Tibial artery (tissue), 4 donors: ENCODE data around the gene ROPN1.
A peak's percentile ranks its signal among the peaks of the same experiment; 100 is the strongest.
"Not testable (repeated sequence)": the region's sequence is repeated elsewhere in the genome, so short reads cannot be mapped to it uniquely, and the experiment has no call there.

ENCODE experiments used
- DNase-seq, 2 donors: peaks; one replicate each; pipeline ENCODE4 v3.0.0-alpha.2; 2019
- H3K27ac ChIP-seq, 2 donors: fragments of 200-600 bp; sonication (generic) in 1 of 2; 1 replicate in 1 of 2; 2 replicates in 1 of 2; pipeline ENCODE4 v1.5.1; 2018 to 2019; ENCODE audit warnings: mild to moderate bottlenecking in 1 of 2
- H3K27me3 ChIP-seq, 2 donors: fragments of 200-600 bp; sonication (generic) in 1 of 2; one replicate each; pipeline versions ENCODE4 v1.5.1 to v1.6.0; 2016 to 2019
- H3K36me3 ChIP-seq, 3 donors: fragments of 200-600 bp; sonication (generic) in 2 of 3; one replicate each; pipeline ENCODE4 v1.5.1; 2016 to 2019; ENCODE audit warnings: mild to moderate bottlenecking in 2 of 3
- H3K4me1 ChIP-seq, 4 donors: fragments of 200-600 bp; sonication (generic) in 2 of 4; 1 replicate in 3 of 4; 2 replicates in 1 of 4; pipeline ENCODE4 v1.5.1; 2016 to 2019
- H3K4me3 ChIP-seq, 2 donors: fragments of 200-600 bp; sonication (generic) in 1 of 2; 1 replicate in 1 of 2; 2 replicates in 1 of 2; pipeline ENCODE4 v1.5.1; 2018 to 2019; ENCODE audit warnings: mild to moderate bottlenecking in 2 of 2
- H3K9me3 ChIP-seq, 3 donors: fragments of 200-600 bp; sonication (generic) in 1 of 3; one replicate each; pipeline ENCODE4 v1.5.1; 2016 to 2019
- CTCF ChIP-seq, 2 experiments: fragments of 200-600 bp in 1 of 2; fragments of 450-650 bp in 1 of 2; IDR thresholded peaks; one replicate each; pipeline ENCODE4 v1.5.1; 2017 to 2019; ENCODE audit warnings: antibody characterized with exemption in 2 of 2, mild to moderate bottlenecking in 1 of 2, moderate library complexity in 1 of 2
- intact Hi-C: fragments of 100-400 bp; cut with DNase I; formaldehyde crosslinking; loops from one replicate; pipeline ENCODE4 v1.15.0; 2023; ENCODE audit warnings: low total_unique reads

Gene ROPN1

GRCh38 chr3:124019291-124019690 is 27.4 kb upstream of the ROPN1 start:
- no peak for TF ChIP-seq CTCF (IDR thresholded peaks at IDR 0.05)
- H3K4me3 ChIP-seq, result no peak overlapping the region
- intact Hi-C loops, result loop anchor here (5.0 to 10.0 kb wide), 3 partner anchors 63 to 446 kb away; no protein-coding TSS in a partner anchor
- DNase-seq, result no peak
- H3K27ac ChIP-seq, result no peak overlapping the region
- no peaks in the 10 kb centered on the region for H3K36me3 ChIP-seq
- H3K9me3 ChIP-seq, result no peaks in the 10 kb centered on the region
- peaks cover 0 to 31% (median 5%) of the 10 kb centered on the region in 4 donors for H3K4me1 ChIP-seq
- H3K27me3 ChIP-seq, result no peaks in the 10 kb centered on the region

GRCh38 chr3:124017502-124017901 is 25.6 kb upstream of the ROPN1 start:
- DNase-seq, H3K27me3 ChIP-seq, H3K4me3 ChIP-seq, H3K36me3 ChIP-seq, H3K9me3 ChIP-seq: not testable (repeated sequence)
- peaks cover 0 to 36% (median 6%) of the 10 kb centered on the region in 4 donors for H3K4me1 ChIP-seq
- intact Hi-C loops, result loop anchor here (5.0 to 10.0 kb wide), 3 partner anchors 65 to 447 kb away; no protein-coding TSS in a partner anchor
- H3K27ac ChIP-seq, result peak overlapping the region in 1 of 2 donors; percentile 56

- Histone ChIP-seq H3K4me1 (peaks cover 0 to 36% (median 6%) of the 10 kb centered on the region in 4 donors), H3K27ac (peak overlapping the region; percentile 21 to 56)
- H3K36me3 ChIP-seq, H3K4me3 ChIP-seq, H3K9me3 ChIP-seq, H3K27me3 ChIP-seq: not testable (repeated sequence)
- intact Hi-C loops, result loop anchor here (5.0 to 10.0 kb wide), 3 partner anchors 66 to 448 kb away; no protein-coding TSS in a partner anchor
- DNase-seq, result peak; percentile 36 to 66
- TF ChIP-seq CTCF (IDR thresholded peaks at IDR 0.05), result peak; percentile 68 to 85
Observed at GRCh38 chr3:124016483-124016882, 24.6 kb upstream of the ROPN1 start.

- Histone ChIP-seq H3K9me3 (no peaks in the 10 kb centered on the region), H3K27me3 (no peaks in the 10 kb centered on the region), H3K27ac (peak overlapping the region; percentile 21 to 56), H3K4me1 (peaks cover 0 to 36% (median 6%) of the 10 kb centered on the region in 4 donors), H3K36me3 (no peaks in the 10 kb centered on the region), H3K4me3 (no peak overlapping the region)
- no peak for TF ChIP-seq CTCF (IDR thresholded peaks at IDR 0.05)
- intact Hi-C loops, result loop anchor here (10.0 kb wide), 1 partner anchor 450 kb away; no protein-coding TSS in a partner anchor
- no peak for DNase-seq
Observed at GRCh38 chr3:124014366-124014942, 22.5 kb upstream of the ROPN1 start.

GRCh38 chr3:124008321-124008720 is 16.4 kb upstream of the ROPN1 start:
- H3K27ac ChIP-seq, intact Hi-C loops, H3K27me3 ChIP-seq, H3K4me3 ChIP-seq, DNase-seq, H3K9me3 ChIP-seq, H3K4me1 ChIP-seq, H3K36me3 ChIP-seq: not testable (repeated sequence)

- TF ChIP-seq CTCF (IDR thresholded peaks at IDR 0.05), result no peak
- Histone ChIP-seq H3K4me1 (peaks cover 0 to 18% (median 0%) of the 10 kb centered on the region in 4 donors), H3K27ac (no peak overlapping the region), H3K27me3 (no peaks in the 10 kb centered on the region), H3K36me3 (no peaks in the 10 kb centered on the region), H3K9me3 (no peaks in the 10 kb centered on the region), H3K4me3 (no peak overlapping the region)
- DNase-seq, result no peak
- intact Hi-C loops, result no loop called here
Observed at GRCh38 chr3:124007186-124007585, 15.3 kb upstream of the ROPN1 start.

- H3K9me3 ChIP-seq, intact Hi-C loops, DNase-seq, H3K27me3 ChIP-seq, H3K36me3 ChIP-seq, H3K4me3 ChIP-seq: not testable (repeated sequence)
- Histone ChIP-seq H3K4me1 (peaks cover 0 to 39% (median 0%) of the 10 kb centered on the region in 4 donors), H3K27ac (peak overlapping the region in 1 of 2 donors; percentile 3)
Observed at GRCh38 chr3:124002405-124003079, 10.6 kb upstream of the ROPN1 start.

GRCh38 chr3:124001366-124001765 is 9.4 kb upstream of the ROPN1 start:
- H3K4me1 ChIP-seq, result peaks cover 0 to 36% (median 4%) of the 10 kb centered on the region in 4 donors
- H3K4me3 ChIP-seq, H3K36me3 ChIP-seq, DNase-seq, H3K9me3 ChIP-seq, H3K27ac ChIP-seq, intact Hi-C loops, H3K27me3 ChIP-seq: not testable (repeated sequence)
